MCF 10A (cell line): ENCODE data around the gene MAT2A. TPM values are rescaled to one million over a fixed set of nuclear protein-coding genes. Genes with fewer than 3 reads are reported as not detected.

Source experiments
- BruUV-seq: library from RNA; stranded (reverse); fragments of 400-500 nt; replicated peaks from 2 replicates; lab custom pipeline; 2021; lab: Mats Ljungman, UMichigan
- CTCF ChIA-PET: fragments of 300-600 bp; sonication (Branson Sonifier 250); formaldehyde crosslinking; extraction: SDS; loops from one replicate; lab custom pipeline; 2021; ENCODE audit warnings: antibody characterized with exemption, inconsistent platforms; lab: Yijun Ruan, JAX
- POLR2A ChIA-PET: fragments of 300-600, 350-650 bp; sonication (Branson Sonifier 250); formaldehyde crosslinking; extraction: SDS; loops from one replicate; lab custom pipeline; 2020; ENCODE audit warnings: antibody characterized with exemption, inconsistent platforms; lab: Yijun Ruan, JAX
- DNase-seq: peaks from one replicate; pipeline ENCODE4 v3.0.0-alpha.2; 2018; ENCODE audit not compliant: unreplicated experiment
- H3K27ac Mint-ChIP-seq: one replicate; pipeline ENCODE4 v1.8.0; 2022; ENCODE audit warnings: mild to moderate bottlenecking, low read depth, mixed read lengths; ENCODE audit not compliant: unreplicated experiment
- H3K27me3 Mint-ChIP-seq: one replicate; pipeline ENCODE4 v1.8.0; 2022; ENCODE audit warnings: mixed read lengths; ENCODE audit not compliant: insufficient read depth, unreplicated experiment
- H3K36me3 Mint-ChIP-seq: one replicate; pipeline ENCODE4 v1.8.0; 2022; ENCODE audit warnings: mild to moderate bottlenecking, moderate library complexity, mixed read lengths; ENCODE audit not compliant: insufficient read depth, unreplicated experiment
- H3K4me1 Mint-ChIP-seq: one replicate; pipeline ENCODE4 v1.8.0; 2022; ENCODE audit warnings: mixed read lengths; ENCODE audit not compliant: insufficient read depth, unreplicated experiment
- H3K4me3 Mint-ChIP-seq: one replicate; pipeline ENCODE4 v1.8.0; 2022; ENCODE audit warnings: mild to moderate bottlenecking, moderate library complexity, mixed read lengths; ENCODE audit not compliant: unreplicated experiment
- H3K9me3 Mint-ChIP-seq: one replicate; pipeline ENCODE4 v1.8.0; 2022; ENCODE audit warnings: mixed read lengths; ENCODE audit not compliant: unreplicated experiment
- intact Hi-C: fragments of 100-400 bp; cut with micrococcal nuclease; formaldehyde crosslinking; loops from 2 replicates; pipeline ENCODE4 v1.14.1; 2022
- total RNA-seq: library from RNA; stranded (reverse); gene quantifications from 2 replicates; pipeline ENCODE4 v1.2.3, GENCODE V29; 2022
- TF ChIP-seq, protein P1 (sequence below): fragments of 200-600 bp; IDR thresholded peaks from one replicate; pipeline ENCODE4 v1.8.0; 2022; ENCODE audit warnings: antibody characterized with exemption, mild to moderate bottlenecking; ENCODE audit not compliant: unreplicated experiment

The MAT2A gene
- total RNA-seq, 1 experiment from 2014 or later, result 366 TPM

- DNase-seq, result peak; percentile 63
- Mint-ChIP-seq H3K27ac (peak overlapping the region; percentile 96), H3K27me3 (no peaks in the 10 kb centered on the region), H3K4me3 (peak overlapping the region; percentile 98), H3K4me1 (peaks cover 51% of the 10 kb centered on the region), H3K9me3 (no peaks in the 10 kb centered on the region), H3K36me3 (peaks cover 57% of the 10 kb centered on the region)
- TF ChIP-seq, protein P1, sequence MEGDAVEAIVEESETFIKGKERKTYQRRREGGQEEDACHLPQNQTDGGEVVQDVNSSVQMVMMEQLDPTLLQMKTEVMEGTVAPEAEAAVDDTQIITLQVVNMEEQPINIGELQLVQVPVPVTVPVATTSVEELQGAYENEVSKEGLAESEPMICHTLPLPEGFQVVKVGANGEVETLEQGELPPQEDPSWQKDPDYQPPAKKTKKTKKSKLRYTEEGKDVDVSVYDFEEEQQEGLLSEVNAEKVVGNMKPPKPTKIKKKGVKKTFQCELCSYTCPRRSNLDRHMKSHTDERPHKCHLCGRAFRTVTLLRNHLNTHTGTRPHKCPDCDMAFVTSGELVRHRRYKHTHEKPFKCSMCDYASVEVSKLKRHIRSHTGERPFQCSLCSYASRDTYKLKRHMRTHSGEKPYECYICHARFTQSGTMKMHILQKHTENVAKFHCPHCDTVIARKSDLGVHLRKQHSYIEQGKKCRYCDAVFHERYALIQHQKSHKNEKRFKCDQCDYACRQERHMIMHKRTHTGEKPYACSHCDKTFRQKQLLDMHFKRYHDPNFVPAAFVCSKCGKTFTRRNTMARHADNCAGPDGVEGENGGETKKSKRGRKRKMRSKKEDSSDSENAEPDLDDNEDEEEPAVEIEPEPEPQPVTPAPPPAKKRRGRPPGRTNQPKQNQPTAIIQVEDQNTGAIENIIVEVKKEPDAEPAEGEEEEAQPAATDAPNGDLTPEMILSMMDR, result no peak
- intact Hi-C loops, result loop anchor here (1.0 kb wide), 2 partner anchors 34 to 40 kb away; no protein-coding TSS in a partner anchor
- ChIA-PET CTCF (interaction anchor here (0.6 to 5.3 kb wide), 10 partner anchors 11 to 787 kb away, joined by 3 to 53 read pairs (median 6); partner anchors contain the start of gene SH2D6), POLR2A (interaction anchor here (0.6 to 18.1 kb wide), 43 partner anchors 8 to 477 kb away, joined by 3 to 376 read pairs (median 7); partner anchors contain the start of genes C2orf68, ELMOD3, GGCX and RETSAT)
- no TSS peak for BruUV-seq
Observed at GRCh38 chr2:85539361-85540132, 579 bp downstream of the MAT2A start.

- ChIA-PET POLR2A (interaction anchor here (0.6 to 18.1 kb wide), 27 partner anchors 9 to 1181 kb away, joined by 3 to 376 read pairs (median 11); partner anchors contain the start of genes C2orf68, ELMOD3, GGCX and RETSAT), CTCF (interaction anchor here (0.6 to 5.3 kb wide), 10 partner anchors 11 to 787 kb away, joined by 3 to 53 read pairs (median 4); partner anchors contain the start of gene SH2D6)
- H3K27ac Mint-ChIP-seq, result peak overlapping the region; percentile 96
- H3K4me3 Mint-ChIP-seq, result peak overlapping the region; percentile 98
- H3K27me3 Mint-ChIP-seq, result no peaks in the 10 kb centered on the region
- peaks cover 63% of the 10 kb centered on the region for H3K36me3 Mint-ChIP-seq
- H3K4me1 Mint-ChIP-seq, result peaks cover 46% of the 10 kb centered on the region
- DNase-seq, result peak; percentile 38
- intact Hi-C loops, result no loop called here
- TF ChIP-seq, protein P1, result no peak
- no peaks in the 10 kb centered on the region for H3K9me3 Mint-ChIP-seq
- BruUV-seq, result TSS peak; percentile 31
Observed at GRCh38 chr2:85540133-85540648, 1.2 kb downstream of the MAT2A start.

DNA sequence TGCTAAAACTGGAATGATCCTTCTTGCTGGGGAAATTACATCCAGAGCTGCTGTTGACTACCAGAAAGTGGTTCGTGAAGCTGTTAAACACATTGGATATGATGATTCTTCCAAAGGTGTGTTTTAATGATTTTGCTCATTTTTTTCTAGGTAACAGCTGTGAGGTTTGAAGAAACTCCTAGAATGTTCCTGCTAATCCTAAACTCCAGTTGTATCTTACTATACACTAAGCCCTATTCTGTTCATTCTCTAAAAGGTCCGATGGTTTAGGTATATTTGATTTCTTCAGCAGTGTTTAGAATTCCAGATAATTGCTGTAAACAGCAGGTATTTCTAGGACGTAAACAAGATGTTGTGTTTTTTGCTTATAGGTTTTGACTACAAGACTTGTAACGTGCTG, 2.3 kb downstream of the MAT2A start:
- Mint-ChIP-seq H3K9me3 (no peaks in the 10 kb centered on the region), H3K27ac (peak overlapping the region; percentile 35), H3K4me3 (peak overlapping the region; percentile 98), H3K36me3 (peaks cover 69% of the 10 kb centered on the region), H3K27me3 (no peaks in the 10 kb centered on the region), H3K4me1 (peaks cover 39% of the 10 kb centered on the region)
- TF ChIP-seq, protein P1, result no peak
- BruUV-seq, result no TSS peak
- intact Hi-C loops, result loop anchor here (1.0 kb wide), 1 partner anchor 121 kb away; no protein-coding TSS in a partner anchor
- CTCF ChIA-PET, result interaction anchor here (0.6 to 5.3 kb wide), 9 partner anchors 10 to 244 kb away, joined by 3 to 53 read pairs (median 3); partner anchors contain the start of gene SH2D6
- no peak for DNase-seq
- POLR2A ChIA-PET, result interaction anchor here (0.6 to 18.1 kb wide), 25 partner anchors 8 to 217 kb away, joined by 3 to 376 read pairs (median 8); partner anchors contain the start of genes C2orf68, ELMOD3, GGCX and RETSAT
